ENCODE results near the gene FYCO1. TPM values are rescaled to one million over a fixed set of nuclear protein-coding genes. Genes with fewer than 3 reads are reported as not detected.

Gene FYCO1
- total and polyA plus RNA-seq, 2 of the 13 experiments (the other 11 are each of a cell fraction or from before 2014, with no cell fraction given) = 2.7 to 4.2 TPM

- TF ChIP-seq GFI1 (CRISPR knock-in tag; IDR thresholded peaks at IDR 0.05; ENCODE audit: borderline replicate concordance) = no peak
- TF ChIP-seq DNMT1 (CRISPR knock-in tag; IDR thresholded peaks at IDR 0.05) = no peak
- TF ChIP-seq, protein P1, sequence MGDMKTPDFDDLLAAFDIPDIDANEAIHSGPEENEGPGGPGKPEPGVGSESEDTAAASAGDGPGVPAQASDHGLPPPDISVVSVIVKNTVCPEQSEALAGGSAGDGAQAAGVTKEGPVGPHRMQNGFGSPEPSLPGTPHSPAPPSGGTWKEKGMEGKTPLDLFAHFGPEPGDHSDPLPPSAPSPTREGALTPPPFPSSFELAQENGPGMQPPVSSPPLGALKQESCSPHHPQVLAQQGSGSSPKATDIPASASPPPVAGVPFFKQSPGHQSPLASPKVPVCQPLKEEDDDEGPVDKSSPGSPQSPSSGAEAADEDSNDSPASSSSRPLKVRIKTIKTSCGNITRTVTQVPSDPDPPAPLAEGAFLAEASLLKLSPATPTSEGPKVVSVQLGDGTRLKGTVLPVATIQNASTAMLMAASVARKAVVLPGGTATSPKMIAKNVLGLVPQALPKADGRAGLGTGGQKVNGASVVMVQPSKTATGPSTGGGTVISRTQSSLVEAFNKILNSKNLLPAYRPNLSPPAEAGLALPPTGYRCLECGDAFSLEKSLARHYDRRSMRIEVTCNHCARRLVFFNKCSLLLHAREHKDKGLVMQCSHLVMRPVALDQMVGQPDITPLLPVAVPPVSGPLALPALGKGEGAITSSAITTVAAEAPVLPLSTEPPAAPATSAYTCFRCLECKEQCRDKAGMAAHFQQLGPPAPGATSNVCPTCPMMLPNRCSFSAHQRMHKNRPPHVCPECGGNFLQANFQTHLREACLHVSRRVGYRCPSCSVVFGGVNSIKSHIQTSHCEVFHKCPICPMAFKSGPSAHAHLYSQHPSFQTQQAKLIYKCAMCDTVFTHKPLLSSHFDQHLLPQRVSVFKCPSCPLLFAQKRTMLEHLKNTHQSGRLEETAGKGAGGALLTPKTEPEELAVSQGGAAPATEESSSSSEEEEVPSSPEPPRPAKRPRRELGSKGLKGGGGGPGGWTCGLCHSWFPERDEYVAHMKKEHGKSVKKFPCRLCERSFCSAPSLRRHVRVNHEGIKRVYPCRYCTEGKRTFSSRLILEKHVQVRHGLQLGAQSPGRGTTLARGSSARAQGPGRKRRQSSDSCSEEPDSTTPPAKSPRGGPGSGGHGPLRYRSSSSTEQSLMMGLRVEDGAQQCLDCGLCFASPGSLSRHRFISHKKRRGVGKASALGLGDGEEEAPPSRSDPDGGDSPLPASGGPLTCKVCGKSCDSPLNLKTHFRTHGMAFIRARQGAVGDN (CRISPR knock-in tag; IDR thresholded peaks at IDR 0.05) = peak; percentile 34; the same call in 1 of the 2 replicates
- TF ChIP-seq EHMT2 (IDR thresholded peaks at IDR 0.05; ENCODE audit: borderline replicate concordance, low read depth, low read length) = no peak
- no peak for TF ChIP-seq PRPF4 (IDR thresholded peaks at IDR 0.05; ENCODE audit: low read depth, low read length, poor library complexity, severe bottlenecking)
- no peak for TF ChIP-seq PAX8 (CRISPR knock-in tag; IDR thresholded peaks at IDR 0.05; ENCODE audit: borderline replicate concordance)
- TF ChIP-seq HMG20B (CRISPR knock-in tag; conservative IDR thresholded peaks at IDR 0.05) = no peak
- TF ChIP-seq HMGA1 (CRISPR knock-in tag; conservative IDR thresholded peaks at IDR 0.05) = no peak
- no peak for TF ChIP-seq ZBTB21 (CRISPR knock-in tag; IDR thresholded peaks at IDR 0.05)
- no peak for TF ChIP-seq SOX5 (CRISPR knock-in tag; IDR thresholded peaks at IDR 0.05; ENCODE audit: borderline replicate concordance)
- TF ChIP-seq NCOR1 (IDR thresholded peaks at IDR 0.05; ENCODE audit: borderline replicate concordance, low read length) = no peak
- TF ChIP-seq STAT6 (CRISPR knock-in tag; IDR thresholded peaks at IDR 0.05; ENCODE audit: borderline replicate concordance) = no peak
- TF ChIP-seq KDM5B (CRISPR knock-in tag; IDR thresholded peaks at IDR 0.05; ENCODE audit: borderline replicate concordance) = no peak
- TF ChIP-seq, protein P2, sequence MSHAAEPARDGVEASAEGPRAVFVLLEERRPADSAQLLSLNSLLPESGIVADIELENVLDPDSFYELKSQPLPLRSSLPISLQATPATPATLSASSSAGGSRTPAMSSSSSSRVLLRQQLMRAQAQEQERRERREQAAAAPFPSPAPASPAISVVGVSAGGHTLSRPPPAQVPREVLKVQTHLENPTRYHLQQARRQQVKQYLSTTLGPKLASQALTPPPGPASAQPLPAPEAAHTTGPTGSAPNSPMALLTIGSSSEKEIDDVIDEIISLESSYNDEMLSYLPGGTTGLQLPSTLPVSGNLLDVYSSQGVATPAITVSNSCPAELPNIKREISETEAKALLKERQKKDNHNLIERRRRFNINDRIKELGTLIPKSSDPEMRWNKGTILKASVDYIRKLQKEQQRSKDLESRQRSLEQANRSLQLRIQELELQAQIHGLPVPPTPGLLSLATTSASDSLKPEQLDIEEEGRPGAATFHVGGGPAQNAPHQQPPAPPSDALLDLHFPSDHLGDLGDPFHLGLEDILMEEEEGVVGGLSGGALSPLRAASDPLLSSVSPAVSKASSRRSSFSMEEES (CRISPR knock-in tag; IDR thresholded peaks at IDR 0.05) = no peak
- TF ChIP-seq YEATS4 (CRISPR knock-in tag; IDR thresholded peaks at IDR 0.05; ENCODE audit: borderline replicate concordance) = no peak
- TF ChIP-seq ZFP1 (CRISPR knock-in tag; IDR thresholded peaks at IDR 0.05) = no peak
Measured at GRCh38 chr3:46031269-46031668, 35.6 kb upstream of the FYCO1 start (continued).

All from HepG2 (cell line).